ENCODE measurements around the gene PDZRN4.

Gene PDZRN4

DNA sequence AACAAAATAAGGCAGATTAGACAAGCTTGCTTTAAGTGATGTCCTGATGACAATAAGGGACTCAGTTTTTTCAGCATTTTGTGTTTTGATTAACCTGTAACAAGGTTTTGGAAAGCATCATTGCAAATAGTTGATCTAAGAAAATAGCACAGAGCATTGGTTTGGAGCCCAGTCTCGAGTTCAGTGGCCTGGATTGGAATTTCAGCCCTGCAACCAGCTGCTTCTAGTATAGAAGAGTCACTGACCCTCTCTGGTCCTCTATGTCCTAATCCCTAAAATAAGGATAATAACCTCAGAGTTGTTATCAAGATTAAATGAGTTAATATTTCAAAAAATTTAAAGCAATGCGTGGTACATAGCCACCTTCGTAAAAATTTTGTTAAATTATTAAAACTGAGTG lies 25.5 kb downstream of the PDZRN4 start:
- Histone ChIP-seq H3K27me3 (ENCODE audit: insufficient read depth, poor library complexity, severe bottlenecking) (no peaks in the 10 kb centered on the region), H3K27ac (replicated peaks) (no peak overlapping the region), H3K4me3 (replicated peaks; ENCODE audit: insufficient read depth, low read length) (no peak overlapping the region)
- DNase-seq (ENCODE audit: low read depth in 1 of 2, low spot score in 1 of 2) = no peak
- TF ChIP-seq POLR2AphosphoS5 (IDR thresholded peaks at IDR 0.05; ENCODE audit: low read depth) = no peak
- no peak for TF ChIP-seq CTCF (IDR thresholded peaks at IDR 0.05; ENCODE audit: insufficient read depth, low read length)
- TF ChIP-seq, protein P1, sequence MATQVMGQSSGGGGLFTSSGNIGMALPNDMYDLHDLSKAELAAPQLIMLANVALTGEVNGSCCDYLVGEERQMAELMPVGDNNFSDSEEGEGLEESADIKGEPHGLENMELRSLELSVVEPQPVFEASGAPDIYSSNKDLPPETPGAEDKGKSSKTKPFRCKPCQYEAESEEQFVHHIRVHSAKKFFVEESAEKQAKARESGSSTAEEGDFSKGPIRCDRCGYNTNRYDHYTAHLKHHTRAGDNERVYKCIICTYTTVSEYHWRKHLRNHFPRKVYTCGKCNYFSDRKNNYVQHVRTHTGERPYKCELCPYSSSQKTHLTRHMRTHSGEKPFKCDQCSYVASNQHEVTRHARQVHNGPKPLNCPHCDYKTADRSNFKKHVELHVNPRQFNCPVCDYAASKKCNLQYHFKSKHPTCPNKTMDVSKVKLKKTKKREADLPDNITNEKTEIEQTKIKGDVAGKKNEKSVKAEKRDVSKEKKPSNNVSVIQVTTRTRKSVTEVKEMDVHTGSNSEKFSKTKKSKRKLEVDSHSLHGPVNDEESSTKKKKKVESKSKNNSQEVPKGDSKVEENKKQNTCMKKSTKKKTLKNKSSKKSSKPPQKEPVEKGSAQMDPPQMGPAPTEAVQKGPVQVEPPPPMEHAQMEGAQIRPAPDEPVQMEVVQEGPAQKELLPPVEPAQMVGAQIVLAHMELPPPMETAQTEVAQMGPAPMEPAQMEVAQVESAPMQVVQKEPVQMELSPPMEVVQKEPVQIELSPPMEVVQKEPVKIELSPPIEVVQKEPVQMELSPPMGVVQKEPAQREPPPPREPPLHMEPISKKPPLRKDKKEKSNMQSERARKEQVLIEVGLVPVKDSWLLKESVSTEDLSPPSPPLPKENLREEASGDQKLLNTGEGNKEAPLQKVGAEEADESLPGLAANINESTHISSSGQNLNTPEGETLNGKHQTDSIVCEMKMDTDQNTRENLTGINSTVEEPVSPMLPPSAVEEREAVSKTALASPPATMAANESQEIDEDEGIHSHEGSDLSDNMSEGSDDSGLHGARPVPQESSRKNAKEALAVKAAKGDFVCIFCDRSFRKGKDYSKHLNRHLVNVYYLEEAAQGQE (IDR thresholded peaks at IDR 0.05; ENCODE audit: insufficient replicate concordance, low read depth) = no peak
- TF ChIP-seq GABPA (IDR thresholded peaks at IDR 0.05; ENCODE audit: low read depth) = no peak
- no peak for TF ChIP-seq SPI1 (IDR thresholded peaks at IDR 0.05; ENCODE audit: borderline replicate concordance, low read depth)

DNA sequence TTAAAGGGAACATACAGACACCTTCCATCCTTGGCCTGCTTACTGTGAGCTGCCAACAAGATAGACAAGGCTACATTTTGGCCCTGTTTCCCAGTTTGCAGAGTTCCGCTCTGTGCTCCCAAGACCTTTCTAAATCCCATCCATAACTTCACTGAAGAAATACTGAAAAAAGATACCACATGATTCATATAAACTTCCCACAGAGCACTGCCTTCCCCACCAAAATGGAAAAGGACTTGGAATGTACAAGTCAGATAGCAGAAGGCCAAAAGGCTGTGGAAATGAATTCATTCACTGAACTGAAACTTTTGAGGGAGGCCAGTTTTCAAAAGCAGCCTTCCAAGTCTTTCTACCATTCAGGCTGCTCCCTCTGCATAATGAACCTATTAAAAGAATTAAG lies 29.6 kb downstream of the PDZRN4 start:
- Histone ChIP-seq H3K27ac (replicated peaks) (no peak overlapping the region), H3K27me3 (ENCODE audit: insufficient read depth, poor library complexity, severe bottlenecking) (no peaks in the 10 kb centered on the region), H3K4me3 (replicated peaks; ENCODE audit: insufficient read depth, low read length) (no peak overlapping the region)
- no peak for DNase-seq (ENCODE audit: low read depth in 1 of 2, low spot score in 1 of 2)
- no peak for TF ChIP-seq SPI1 (IDR thresholded peaks at IDR 0.05; ENCODE audit: borderline replicate concordance, low read depth)
- no peak for TF ChIP-seq POLR2AphosphoS5 (IDR thresholded peaks at IDR 0.05; ENCODE audit: low read depth)
- TF ChIP-seq GABPA (IDR thresholded peaks at IDR 0.05; ENCODE audit: low read depth) = no peak
- no peak for TF ChIP-seq CTCF (IDR thresholded peaks at IDR 0.05; ENCODE audit: insufficient read depth, low read length)
- TF ChIP-seq, protein P1 (IDR thresholded peaks at IDR 0.05; ENCODE audit: insufficient replicate concordance, low read depth) = no peak

GRCh38 chr12:41220931-41221330 lies 32.8 kb downstream of the PDZRN4 start:
- Histone ChIP-seq H3K4me3 (replicated peaks; ENCODE audit: insufficient read depth, low read length) (no peak overlapping the region), H3K27ac (replicated peaks) (no peak overlapping the region), H3K27me3 (ENCODE audit: insufficient read depth, poor library complexity, severe bottlenecking) (no peaks in the 10 kb centered on the region)
- no peak for DNase-seq (ENCODE audit: low read depth in 1 of 2, low spot score in 1 of 2)
- TF ChIP-seq, protein P1 (IDR thresholded peaks at IDR 0.05; ENCODE audit: insufficient replicate concordance, low read depth) = no peak
- TF ChIP-seq GABPA (IDR thresholded peaks at IDR 0.05; ENCODE audit: low read depth) = no peak
- no peak for TF ChIP-seq CTCF (IDR thresholded peaks at IDR 0.05; ENCODE audit: insufficient read depth, low read length)
- TF ChIP-seq POLR2AphosphoS5 (IDR thresholded peaks at IDR 0.05; ENCODE audit: low read depth) = no peak
- no peak for TF ChIP-seq SPI1 (IDR thresholded peaks at IDR 0.05; ENCODE audit: borderline replicate concordance, low read depth)
